ENCODE data around the gene SLC37A2. TPM values are rescaled to one million over a fixed set of nuclear protein-coding genes. Genes with fewer than 3 reads are reported as not detected.

The SLC37A2 gene
- total RNA-seq, 2 donors from 2014 or later: 10.2 to 13.3 TPM

DNA sequence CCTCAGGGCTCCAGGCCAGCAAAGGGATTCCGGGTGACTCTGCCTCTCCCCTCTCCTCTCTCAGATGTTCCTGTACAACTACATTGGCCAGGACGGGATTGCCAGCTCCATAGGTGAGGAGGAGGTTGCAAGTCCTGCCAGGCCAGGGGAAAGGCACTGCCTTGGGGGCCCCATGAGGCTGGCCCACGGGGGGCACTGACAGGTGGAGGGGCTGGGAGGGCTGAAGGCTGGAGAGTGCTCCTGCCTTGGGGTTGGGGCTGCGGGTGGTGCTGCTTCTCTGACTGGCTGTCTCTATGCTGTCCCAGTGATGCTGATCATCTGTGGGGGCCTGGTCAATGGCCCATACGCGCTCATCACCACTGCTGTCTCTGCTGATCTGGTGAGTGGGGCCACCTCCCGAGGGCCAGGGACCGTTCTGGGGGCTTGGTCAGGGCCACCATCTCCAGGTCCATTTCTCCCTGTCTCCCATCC lies 21.7 kb downstream of the SLC37A2 start:
- intact Hi-C loops (cut with DNase I): no loop called here
- Histone ChIP-seq H3K27ac (no peak overlapping the region), H3K4me1 (replicated peaks) (no peaks in the 10 kb centered on the region), H3K9me3 (no peaks in the 10 kb centered on the region), H3K27me3 (replicated peaks; ENCODE audit: insufficient read depth) (no peaks in the 10 kb centered on the region), H3K4me3 (no peak overlapping the region), H3K36me3 (no peaks in the 10 kb centered on the region)
- WGBS: 82% methylated on average over 8 of the region's 8 CpGs
- no peak for DNase-seq (ENCODE audit: low spot score)
- TF ChIP-seq POLR2AphosphoS5 (IDR thresholded peaks at IDR 0.05) (no peak), POLR2A (IDR thresholded peaks at IDR 0.05) (no peak)
- TF ChIP-seq, protein P1, sequence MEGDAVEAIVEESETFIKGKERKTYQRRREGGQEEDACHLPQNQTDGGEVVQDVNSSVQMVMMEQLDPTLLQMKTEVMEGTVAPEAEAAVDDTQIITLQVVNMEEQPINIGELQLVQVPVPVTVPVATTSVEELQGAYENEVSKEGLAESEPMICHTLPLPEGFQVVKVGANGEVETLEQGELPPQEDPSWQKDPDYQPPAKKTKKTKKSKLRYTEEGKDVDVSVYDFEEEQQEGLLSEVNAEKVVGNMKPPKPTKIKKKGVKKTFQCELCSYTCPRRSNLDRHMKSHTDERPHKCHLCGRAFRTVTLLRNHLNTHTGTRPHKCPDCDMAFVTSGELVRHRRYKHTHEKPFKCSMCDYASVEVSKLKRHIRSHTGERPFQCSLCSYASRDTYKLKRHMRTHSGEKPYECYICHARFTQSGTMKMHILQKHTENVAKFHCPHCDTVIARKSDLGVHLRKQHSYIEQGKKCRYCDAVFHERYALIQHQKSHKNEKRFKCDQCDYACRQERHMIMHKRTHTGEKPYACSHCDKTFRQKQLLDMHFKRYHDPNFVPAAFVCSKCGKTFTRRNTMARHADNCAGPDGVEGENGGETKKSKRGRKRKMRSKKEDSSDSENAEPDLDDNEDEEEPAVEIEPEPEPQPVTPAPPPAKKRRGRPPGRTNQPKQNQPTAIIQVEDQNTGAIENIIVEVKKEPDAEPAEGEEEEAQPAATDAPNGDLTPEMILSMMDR (IDR thresholded peaks at IDR 0.05): no peak

DNA sequence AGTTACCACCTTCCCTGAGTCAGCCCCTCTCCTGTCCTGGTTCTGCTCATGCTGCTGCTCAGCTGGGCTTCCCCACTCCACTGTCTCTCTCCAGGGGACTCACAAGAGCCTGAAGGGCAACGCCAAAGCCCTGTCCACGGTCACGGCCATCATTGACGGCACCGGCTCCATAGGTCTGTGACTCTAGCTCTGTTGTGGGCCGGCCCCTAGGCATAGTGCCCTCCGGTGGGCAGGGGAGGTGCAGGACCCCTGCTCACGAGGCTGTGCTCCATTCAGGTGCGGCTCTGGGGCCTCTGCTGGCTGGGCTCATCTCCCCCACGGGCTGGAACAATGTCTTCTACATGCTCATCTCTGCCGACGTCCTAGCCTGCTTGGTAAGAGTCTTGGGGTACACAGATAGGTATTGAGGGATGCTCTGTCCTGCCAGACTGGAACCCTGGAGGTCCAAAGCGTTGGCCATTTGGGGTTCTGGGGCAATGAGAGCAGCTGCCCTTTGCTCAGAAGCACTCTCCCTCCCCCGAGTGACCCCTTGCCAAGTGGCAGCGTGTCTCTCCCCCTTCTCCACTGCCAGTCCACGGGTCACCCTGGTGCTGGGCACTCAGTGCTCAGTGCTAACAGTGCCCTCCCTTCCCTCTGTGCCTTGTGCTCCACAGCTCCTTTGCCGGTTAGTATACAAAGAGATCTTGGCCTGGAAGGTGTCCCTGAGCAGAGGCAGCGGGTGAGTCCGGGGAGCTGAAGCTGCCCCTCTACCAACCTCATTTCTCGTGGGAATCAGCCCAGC lies 22.4 kb downstream of the SLC37A2 start:
- Histone ChIP-seq H3K9me3 (no peaks in the 10 kb centered on the region), H3K4me1 (replicated peaks) (no peaks in the 10 kb centered on the region), H3K4me3 (no peak overlapping the region), H3K27me3 (replicated peaks; ENCODE audit: insufficient read depth) (no peaks in the 10 kb centered on the region), H3K27ac (no peak overlapping the region), H3K36me3 (no peaks in the 10 kb centered on the region)
- intact Hi-C loops (cut with DNase I): no loop called here
- no peak for DNase-seq (ENCODE audit: low spot score)
- 77% methylated on average over 18 of the region's 20 CpGs for WGBS
- TF ChIP-seq POLR2A (IDR thresholded peaks at IDR 0.05): no peak
- TF ChIP-seq, protein P1 (IDR thresholded peaks at IDR 0.05): no peak
- no peak for TF ChIP-seq POLR2AphosphoS5 (IDR thresholded peaks at IDR 0.05)

DNA sequence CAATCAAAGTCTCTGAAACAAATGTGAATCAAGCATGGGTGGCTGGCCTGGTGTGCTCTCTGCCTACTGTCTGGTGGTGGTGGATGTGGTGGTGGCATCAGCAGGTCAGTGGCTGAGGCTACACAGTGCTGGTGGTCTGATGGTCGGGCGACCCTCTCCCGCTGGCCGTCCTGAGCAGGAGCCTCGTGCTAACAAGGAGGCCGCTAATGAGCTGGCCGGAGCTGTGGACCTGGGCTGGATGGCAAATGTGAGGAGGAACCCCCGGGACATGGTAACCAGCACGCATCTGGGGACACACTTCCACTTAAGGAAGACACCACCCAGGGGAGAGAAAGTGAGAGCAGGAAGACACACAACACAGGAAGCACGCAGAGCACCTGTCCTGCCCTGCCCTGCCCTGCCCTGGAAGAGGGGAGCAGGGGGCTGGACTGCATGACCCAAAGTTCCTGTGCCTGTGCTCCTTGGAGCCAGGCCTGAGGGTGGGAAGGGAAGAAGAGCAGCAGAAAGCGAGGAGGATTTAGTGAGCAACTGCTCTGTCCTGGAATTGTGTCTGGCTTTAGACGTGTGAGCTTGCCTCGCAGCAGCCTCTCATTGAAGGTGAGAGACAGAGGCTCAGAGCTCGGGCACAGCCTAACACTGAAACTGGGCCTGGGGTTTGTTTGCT lies 23.7 kb downstream of the SLC37A2 start:
- Histone ChIP-seq H3K4me1 (replicated peaks) (no peaks in the 10 kb centered on the region), H3K27me3 (replicated peaks; ENCODE audit: insufficient read depth) (no peaks in the 10 kb centered on the region), H3K27ac (no peak overlapping the region), H3K9me3 (no peaks in the 10 kb centered on the region), H3K36me3 (no peaks in the 10 kb centered on the region), H3K4me3 (no peak overlapping the region)
- 82% methylated on average over 14 of the region's 14 CpGs for WGBS
- no peak for DNase-seq (ENCODE audit: low spot score)
- TF ChIP-seq, protein P1 (IDR thresholded peaks at IDR 0.05): no peak
- TF ChIP-seq POLR2A (IDR thresholded peaks at IDR 0.05): no peak
- TF ChIP-seq POLR2AphosphoS5 (IDR thresholded peaks at IDR 0.05): no peak
- intact Hi-C loops (cut with DNase I): no loop called here

DNA sequence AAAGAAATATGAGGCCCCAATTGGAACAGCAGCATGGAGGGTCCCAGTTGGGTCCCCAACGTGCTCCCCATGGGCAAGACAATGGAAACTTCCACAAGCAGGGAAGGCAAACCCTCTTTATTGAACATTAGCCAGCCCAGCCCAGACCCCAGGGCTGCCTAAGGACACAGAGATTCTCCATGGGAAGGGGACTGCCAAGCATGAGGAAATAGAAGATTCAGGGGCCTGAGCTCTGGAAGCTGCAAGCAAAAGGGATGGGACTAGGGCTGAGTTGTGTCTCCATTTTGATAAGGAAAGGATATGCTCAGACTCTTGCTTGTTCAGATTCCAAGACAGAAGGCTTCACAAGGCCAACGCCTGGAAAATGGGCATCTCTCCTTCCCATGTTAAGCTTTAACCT lies 25.0 kb downstream of the SLC37A2 start:
- no peak for DNase-seq (ENCODE audit: low spot score)
- no peaks in the 10 kb centered on the region for H3K4me1 ChIP-seq (replicated peaks)
- H3K4me3 ChIP-seq: no peak overlapping the region
- no peak overlapping the region for H3K27ac ChIP-seq
- intact Hi-C loops (cut with DNase I): no loop called here
- TF ChIP-seq POLR2AphosphoS5 (IDR thresholded peaks at IDR 0.05): no peak
- TF ChIP-seq POLR2A (IDR thresholded peaks at IDR 0.05): no peak
- TF ChIP-seq, protein P1 (IDR thresholded peaks at IDR 0.05): no peak
- no peaks in the 10 kb centered on the region for H3K9me3 ChIP-seq
- no peaks in the 10 kb centered on the region for H3K36me3 ChIP-seq
- WGBS: 84% methylated on average over 2 of the region's 2 CpGs
- H3K27me3 ChIP-seq (replicated peaks; ENCODE audit: insufficient read depth): no peaks in the 10 kb centered on the region
